Skin epidermis (tissue), 12 donors: ENCODE data around the gene SHROOM3.

Experiments
- H3K27ac ChIP-seq, 21 experiments: fragments of 200-600 bp; sonication (generic) in 11 of 21; one replicate each; pipeline ENCODE4 v1.5.0; 2020; ENCODE audit warnings: mild to moderate bottlenecking in 3 of 21, inconsistent platforms in 2 of 21, moderate library complexity in 2 of 21
- H3K4me3 ChIP-seq, 7 experiments: fragments of 200-600 bp; sonication (generic) in 2 of 7; one replicate each; pipeline ENCODE4 v1.5.0; 2020; ENCODE audit warnings: inconsistent platforms in 2 of 7, mild to moderate bottlenecking in 2 of 7, moderate library complexity in 1 of 7

The SHROOM3 gene

GRCh38 chr4:76780781-76781697 is 346.0 kb downstream of the SHROOM3 start:
- no peak overlapping the region for H3K4me3 ChIP-seq
- peak overlapping the region in 6 of 21 experiments; percentile 3 to 88 (median 14) for H3K27ac ChIP-seq

DNA sequence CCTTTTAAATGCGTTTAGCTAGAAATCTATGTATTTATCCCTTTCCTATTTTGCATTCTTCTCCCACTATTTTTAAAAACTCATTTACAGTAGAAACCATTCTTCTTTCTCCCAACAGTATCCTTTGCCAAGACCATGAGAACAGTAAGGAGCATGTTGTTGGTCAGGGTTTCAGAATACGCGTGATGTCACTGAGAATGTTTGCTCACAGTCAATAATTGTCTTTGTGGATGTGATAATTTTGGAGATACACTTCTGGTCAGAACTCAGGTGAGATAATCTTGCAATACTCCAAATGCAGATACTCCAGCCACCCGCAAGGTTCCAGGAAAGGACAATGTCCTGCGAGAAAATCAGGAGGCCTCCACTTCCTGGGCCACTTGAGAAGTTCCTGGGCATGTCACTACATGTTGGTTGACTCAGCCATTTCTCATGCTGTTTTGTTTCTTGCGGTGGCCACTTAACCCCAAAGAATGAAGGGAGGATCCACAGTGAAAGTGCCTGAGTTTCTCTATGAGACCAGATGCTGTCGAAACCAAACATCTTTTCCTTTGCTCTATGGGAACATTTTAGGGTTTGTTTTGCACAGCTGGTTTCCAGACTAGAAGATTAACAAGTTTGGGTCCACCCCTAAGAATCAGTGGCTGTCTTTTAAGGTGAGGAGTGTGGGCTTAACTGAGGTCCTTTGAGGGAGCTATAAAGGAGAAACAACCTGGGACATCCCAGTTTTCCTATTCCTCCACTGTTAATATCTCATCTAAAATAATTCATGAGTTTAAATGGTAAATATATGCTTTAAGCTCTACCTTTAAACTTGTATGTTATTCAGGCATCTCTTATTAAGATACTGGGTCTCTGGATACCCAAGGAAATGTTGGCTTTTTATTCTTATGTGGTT is 346.9 kb downstream of the SHROOM3 start:
- no peak overlapping the region for H3K4me3 ChIP-seq
- peak overlapping the region in 12 of 21 experiments; percentile 9 to 88 (median 42) for H3K27ac ChIP-seq

- H3K4me3 ChIP-seq: no peak overlapping the region
- peak overlapping the region in 5 of 21 experiments; percentile 43 to 88 (median 72) for H3K27ac ChIP-seq
Observed at GRCh38 chr4:76782837-76783236, 347.8 kb downstream of the SHROOM3 start.

GRCh38 chr4:76783836-76784235 is 348.8 kb downstream of the SHROOM3 start:
- H3K4me3 ChIP-seq: no peak overlapping the region
- H3K27ac ChIP-seq: peak overlapping the region in 3 of 21 experiments; percentile 30 to 61 (median 53)

DNA sequence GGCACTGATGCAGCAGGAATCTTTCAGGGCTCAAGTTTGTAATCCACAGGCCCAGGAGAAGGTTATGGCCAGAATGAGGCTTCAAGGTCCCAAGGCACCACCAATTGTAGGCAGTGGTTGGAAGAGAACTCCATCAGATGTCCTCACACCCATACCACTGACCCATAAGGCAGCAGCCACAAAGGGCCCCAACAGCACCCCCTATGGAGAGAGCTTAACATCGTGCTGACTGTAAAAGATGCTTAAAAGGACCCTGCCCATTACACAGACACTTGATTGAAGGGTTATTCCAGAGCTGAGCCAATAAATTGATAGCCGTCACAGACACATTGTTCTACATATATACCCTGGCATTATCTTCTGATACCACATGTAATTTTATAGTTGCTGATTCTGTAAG is 349.2 kb downstream of the SHROOM3 start:
- H3K4me3 ChIP-seq: no peak overlapping the region
- H3K27ac ChIP-seq: peak overlapping the region in 3 of 21 experiments; percentile 30 to 61 (median 53)

GRCh38 chr4:76787898-76788297 is 352.9 kb downstream of the SHROOM3 start:
- H3K27ac ChIP-seq: no peak overlapping the region
- H3K4me3 ChIP-seq: no peak overlapping the region

DNA sequence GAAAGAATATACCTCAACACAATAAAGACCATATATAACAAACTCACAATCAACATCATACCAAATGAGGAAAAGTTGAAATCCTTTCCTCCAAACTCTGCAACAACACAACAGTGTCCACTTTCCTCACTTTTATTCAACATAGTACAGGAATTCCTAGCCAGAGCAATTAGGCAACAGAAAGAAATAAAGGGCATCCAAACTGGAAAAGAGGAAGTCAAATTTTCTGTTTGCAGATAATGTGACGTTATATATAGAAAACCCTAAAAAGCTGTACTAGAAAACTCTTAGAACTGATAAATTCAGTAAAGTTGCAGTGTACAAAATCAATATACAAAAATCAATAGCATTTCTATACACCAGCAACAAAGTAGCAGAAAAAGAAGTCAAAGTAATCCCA is 355.3 kb downstream of the SHROOM3 start:
- H3K4me3 ChIP-seq: no peak overlapping the region
- no peak overlapping the region for H3K27ac ChIP-seq

- Histone ChIP-seq H3K4me3 (no peak overlapping the region), H3K27ac (no peak overlapping the region)
Observed at GRCh38 chr4:76791479-76791878, 356.4 kb downstream of the SHROOM3 start.

GRCh38 chr4:76792418-76792817 is 357.4 kb downstream of the SHROOM3 start:
- Histone ChIP-seq H3K27ac (no peak overlapping the region), H3K4me3 (no peak overlapping the region)

DNA sequence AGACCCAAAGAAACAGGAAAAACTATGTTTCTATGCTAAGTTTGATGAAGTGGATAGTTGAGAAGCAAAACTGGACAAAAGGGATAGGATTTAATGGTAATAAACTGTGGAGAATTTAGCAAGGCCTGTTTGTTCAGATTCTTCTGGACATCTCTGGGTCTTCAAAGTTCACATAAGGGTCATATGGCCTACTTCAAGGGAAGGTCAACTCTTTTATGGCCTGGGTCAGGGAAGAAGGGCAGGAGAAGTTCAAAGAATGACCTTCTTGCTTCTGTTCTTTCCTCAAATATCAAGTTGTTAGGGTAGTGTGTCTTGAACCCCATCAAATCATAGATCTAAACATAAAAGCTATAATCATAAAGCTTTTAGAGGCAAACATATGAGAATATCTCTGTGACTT is 360.2 kb downstream of the SHROOM3 start:
- no peak overlapping the region for H3K27ac ChIP-seq
- H3K4me3 ChIP-seq: no peak overlapping the region

GRCh38 chr4:76799140-76799539 is 364.1 kb downstream of the SHROOM3 start:
- no peak overlapping the region for H3K27ac ChIP-seq

DNA sequence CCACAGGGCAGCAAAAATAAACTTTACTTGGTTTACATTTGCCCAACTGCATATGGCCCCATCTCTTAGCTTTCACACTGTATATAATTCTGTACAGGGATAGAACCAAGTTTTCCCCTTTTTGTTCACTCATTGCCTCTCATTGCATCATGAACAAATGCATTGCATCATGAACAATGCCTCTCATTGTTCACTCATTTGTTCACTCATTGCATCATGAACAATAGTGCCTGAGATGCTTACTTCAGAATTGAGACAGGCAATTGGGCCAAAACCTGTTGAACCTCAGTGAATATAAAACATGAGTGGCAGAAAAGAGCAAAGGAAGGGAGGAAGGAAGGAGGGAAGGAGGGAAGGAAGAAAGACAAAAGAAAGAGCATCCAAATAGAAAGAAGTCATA is 364.7 kb downstream of the SHROOM3 start:
- no peak overlapping the region for H3K4me3 ChIP-seq

More at GRCh38 chr4:76799140-76799539, 364.1 kb downstream of the SHROOM3 start:
- no peak overlapping the region for H3K4me3 ChIP-seq

GRCh38 chr4:76800902-76801301 is 365.9 kb downstream of the SHROOM3 start:
- H3K27ac ChIP-seq: no peak overlapping the region
- no peak overlapping the region for H3K4me3 ChIP-seq

More for the DNA sequence above, 364.7 kb downstream of the SHROOM3 start:
- no peak overlapping the region for H3K27ac ChIP-seq

- no peak overlapping the region for H3K4me3 ChIP-seq
- H3K27ac ChIP-seq: peak overlapping the region in 13 of 21 experiments; percentile 2 to 73 (median 39)
Observed at GRCh38 chr4:76801621-76802235, 366.7 kb downstream of the SHROOM3 start.

- peak overlapping the region in 13 of 21 experiments; percentile 2 to 73 (median 39) for H3K27ac ChIP-seq
- no peak overlapping the region for H3K4me3 ChIP-seq
Observed at GRCh38 chr4:76802236-76803021, 367.4 kb downstream of the SHROOM3 start.

DNA sequence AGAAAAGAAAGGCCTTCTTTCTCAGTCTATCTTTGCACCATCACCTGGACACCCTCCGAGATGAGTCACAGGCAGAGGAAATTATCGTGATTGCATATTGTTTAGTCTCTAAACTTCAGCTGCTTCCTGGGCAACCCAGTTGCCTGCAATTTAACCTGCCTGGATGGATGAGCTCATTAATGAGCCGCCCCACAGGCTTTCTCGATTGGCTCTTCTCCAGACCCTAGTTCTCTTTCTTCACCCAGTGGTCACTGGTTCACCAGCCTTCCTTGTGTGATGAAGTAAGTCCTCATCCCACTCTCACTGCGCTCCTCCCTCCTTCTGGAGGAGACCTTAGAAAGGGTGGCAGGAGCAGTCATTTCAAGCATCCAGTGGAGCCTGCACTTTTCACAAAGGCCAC is 368.5 kb downstream of the SHROOM3 start:
- Histone ChIP-seq H3K4me3 (no peak overlapping the region), H3K27ac (peak overlapping the region in 1 of 21 experiments; percentile 0)

GRCh38 chr4:76804096-76804495 is 369.1 kb downstream of the SHROOM3 start:
- Histone ChIP-seq H3K4me3 (no peak overlapping the region), H3K27ac (peak overlapping the region in 1 of 21 experiments; percentile 0)

- Histone ChIP-seq H3K4me3 (no peak overlapping the region), H3K27ac (no peak overlapping the region)
Observed at GRCh38 chr4:76806346-76806745, 371.3 kb downstream of the SHROOM3 start.

DNA sequence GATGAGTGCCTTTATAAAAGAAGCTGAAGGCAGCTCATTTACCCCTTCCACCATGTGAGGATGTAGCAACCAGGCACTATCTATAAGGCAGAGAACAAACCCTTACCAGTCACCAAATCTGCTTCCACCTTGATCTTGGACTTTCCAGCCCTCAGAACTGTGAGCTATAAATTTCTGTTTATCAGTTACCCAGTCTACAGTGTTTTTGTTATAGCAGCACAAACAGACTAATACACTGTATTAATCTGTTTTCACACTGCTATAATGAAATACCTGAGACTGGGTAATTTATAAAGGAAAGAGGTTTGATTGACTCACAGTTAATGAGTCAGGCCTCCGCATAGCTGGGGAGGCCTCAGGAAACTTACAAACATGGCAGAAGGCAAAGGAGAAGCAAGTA is 371.7 kb downstream of the SHROOM3 start:
- Histone ChIP-seq H3K27ac (no peak overlapping the region), H3K4me3 (no peak overlapping the region)
